Uterus (tissue), 4 donors: Measurements from ENCODE around the gene FOXN3. TPM values are rescaled to one million over a fixed set of nuclear protein-coding genes. Genes with fewer than 3 reads are reported as not detected.

ENCODE experiments used
- DNase-seq, 2 donors: peaks; one replicate each; pipeline ENCODE4 v3.0.0-alpha.2; 2019 to 2020
- H3K27ac ChIP-seq, 2 donors: fragments of 200-600 bp; sonication (generic); 1 replicate in 1 of 2; 2 replicates in 1 of 2; pipeline ENCODE4 v1.5.1; 2016 to 2018
- H3K27me3 ChIP-seq, 2 donors: fragments of 200-600 bp; sonication (generic); one replicate each; pipeline ENCODE4 v1.5.1; 2018 to 2019; ENCODE audit warnings: control low read depth in 1 of 2
- H3K36me3 ChIP-seq, 2 donors: fragments of 200-600 bp; sonication (generic); one replicate each; pipeline ENCODE4 v1.5.1; 2019; ENCODE audit warnings: control low read depth in 1 of 2
- H3K4me1 ChIP-seq, 2 donors: fragments of 200-600 bp; sonication (generic); one replicate each; pipeline ENCODE4 v1.5.1; 2018 to 2019; ENCODE audit warnings: control low read depth in 1 of 2
- H3K4me3 ChIP-seq, 2 donors: fragments of 200-600 bp; sonication (generic); 1 replicate in 1 of 2; 2 replicates in 1 of 2; pipeline ENCODE4 v1.5.1; 2018 to 2019; ENCODE audit warnings: mild to moderate bottlenecking in 1 of 2
- H3K9me3 ChIP-seq, 2 donors: fragments of 200-600 bp; sonication (generic); one replicate each; pipeline ENCODE4 v1.5.1; 2019; ENCODE audit warnings: control low read depth in 1 of 2
- POLR2A ChIP-seq, 2 donors: fragments of 450-650 bp; IDR thresholded peaks; one replicate each; pipeline ENCODE4 v1.6.1; 2016; ENCODE audit warnings: antibody characterized with exemption in 2 of 2, mild to moderate bottlenecking in 1 of 2, moderate library complexity in 1 of 2
- intact Hi-C: fragments of 100-400 bp; cut with DNase I; formaldehyde crosslinking; loops from one replicate; pipeline ENCODE4 v1.15.1; 2023; ENCODE audit warnings: low total_unique reads
- total RNA-seq, 4 donors: library from RNA; depleted of rRNA in 3 of 4; stranded (reverse); fragments of >200 nt in 3 of 4; gene quantifications; one replicate each; pipeline versions ENCODE4 v1.1.0 to v1.2.4, GENCODE V29; 2014 to 2023
- TF ChIP-seq, protein P1 (sequence below), 4 experiments: fragments of 200-600 bp in 2 of 4; fragments of 450-650 bp in 2 of 4; sonication (generic) in 2 of 4; IDR thresholded peaks; one replicate each; pipeline ENCODE4 v1.5.1; 2016 to 2019; ENCODE audit warnings: antibody characterized with exemption in 4 of 4, mild to moderate bottlenecking in 2 of 4, moderate library complexity in 1 of 4
- donor health status: DM: yes; HTN: yes; CAD: no.

FOXN3 gene
- total RNA-seq, 4 donors from 2014 or later = 37.7 to 103 (median 74.9) TPM

DNA sequence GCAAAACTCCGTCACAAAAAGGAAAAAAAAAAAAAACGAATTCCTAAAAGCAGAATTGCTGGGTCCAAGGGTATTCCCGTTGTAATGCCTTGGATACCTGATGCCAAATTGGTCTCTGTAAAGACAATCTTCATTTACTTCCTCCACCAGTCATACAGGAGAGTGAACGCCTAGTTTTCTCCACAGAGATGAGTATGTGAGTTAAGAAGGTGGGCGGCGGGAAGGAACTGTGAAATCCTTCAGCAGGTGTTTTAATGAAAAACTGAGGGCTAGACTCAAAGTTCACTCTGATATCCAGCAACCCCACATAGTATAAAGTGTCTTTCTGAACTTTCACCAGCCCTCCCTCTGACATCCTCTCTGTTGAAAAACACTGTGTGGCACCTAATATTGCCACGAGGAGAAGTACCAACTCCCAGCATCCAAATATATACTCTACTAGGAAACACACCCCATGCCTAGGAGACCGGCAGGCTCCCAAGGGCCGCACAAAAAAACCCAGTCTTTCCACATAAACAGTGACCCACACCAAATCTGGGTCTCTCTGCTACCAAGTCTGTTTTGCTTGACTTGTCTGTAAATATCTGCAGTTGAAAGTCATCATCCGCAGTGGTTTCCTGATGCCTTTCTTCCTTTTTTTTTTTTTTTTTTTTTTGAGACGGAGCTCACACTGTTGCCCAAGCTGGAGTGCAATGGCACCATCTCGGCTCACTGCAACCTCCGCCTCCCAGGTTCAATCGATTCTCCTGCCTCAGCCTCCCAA is 30.3 kb upstream of the FOXN3 start:
- no peaks in the 10 kb centered on the region for H3K27me3 ChIP-seq
- no peak for DNase-seq
- H3K9me3 ChIP-seq = no peaks in the 10 kb centered on the region
- intact Hi-C loops = no loop called here
- H3K4me1 ChIP-seq = no peaks in the 10 kb centered on the region
- no peak overlapping the region for H3K27ac ChIP-seq
- no peaks in the 10 kb centered on the region for H3K36me3 ChIP-seq
- H3K4me3 ChIP-seq = no peak overlapping the region
- no peak for TF ChIP-seq POLR2A (IDR thresholded peaks at IDR 0.05)
- TF ChIP-seq, protein P1, sequence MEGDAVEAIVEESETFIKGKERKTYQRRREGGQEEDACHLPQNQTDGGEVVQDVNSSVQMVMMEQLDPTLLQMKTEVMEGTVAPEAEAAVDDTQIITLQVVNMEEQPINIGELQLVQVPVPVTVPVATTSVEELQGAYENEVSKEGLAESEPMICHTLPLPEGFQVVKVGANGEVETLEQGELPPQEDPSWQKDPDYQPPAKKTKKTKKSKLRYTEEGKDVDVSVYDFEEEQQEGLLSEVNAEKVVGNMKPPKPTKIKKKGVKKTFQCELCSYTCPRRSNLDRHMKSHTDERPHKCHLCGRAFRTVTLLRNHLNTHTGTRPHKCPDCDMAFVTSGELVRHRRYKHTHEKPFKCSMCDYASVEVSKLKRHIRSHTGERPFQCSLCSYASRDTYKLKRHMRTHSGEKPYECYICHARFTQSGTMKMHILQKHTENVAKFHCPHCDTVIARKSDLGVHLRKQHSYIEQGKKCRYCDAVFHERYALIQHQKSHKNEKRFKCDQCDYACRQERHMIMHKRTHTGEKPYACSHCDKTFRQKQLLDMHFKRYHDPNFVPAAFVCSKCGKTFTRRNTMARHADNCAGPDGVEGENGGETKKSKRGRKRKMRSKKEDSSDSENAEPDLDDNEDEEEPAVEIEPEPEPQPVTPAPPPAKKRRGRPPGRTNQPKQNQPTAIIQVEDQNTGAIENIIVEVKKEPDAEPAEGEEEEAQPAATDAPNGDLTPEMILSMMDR (IDR thresholded peaks at IDR 0.05) = no peak

DNA sequence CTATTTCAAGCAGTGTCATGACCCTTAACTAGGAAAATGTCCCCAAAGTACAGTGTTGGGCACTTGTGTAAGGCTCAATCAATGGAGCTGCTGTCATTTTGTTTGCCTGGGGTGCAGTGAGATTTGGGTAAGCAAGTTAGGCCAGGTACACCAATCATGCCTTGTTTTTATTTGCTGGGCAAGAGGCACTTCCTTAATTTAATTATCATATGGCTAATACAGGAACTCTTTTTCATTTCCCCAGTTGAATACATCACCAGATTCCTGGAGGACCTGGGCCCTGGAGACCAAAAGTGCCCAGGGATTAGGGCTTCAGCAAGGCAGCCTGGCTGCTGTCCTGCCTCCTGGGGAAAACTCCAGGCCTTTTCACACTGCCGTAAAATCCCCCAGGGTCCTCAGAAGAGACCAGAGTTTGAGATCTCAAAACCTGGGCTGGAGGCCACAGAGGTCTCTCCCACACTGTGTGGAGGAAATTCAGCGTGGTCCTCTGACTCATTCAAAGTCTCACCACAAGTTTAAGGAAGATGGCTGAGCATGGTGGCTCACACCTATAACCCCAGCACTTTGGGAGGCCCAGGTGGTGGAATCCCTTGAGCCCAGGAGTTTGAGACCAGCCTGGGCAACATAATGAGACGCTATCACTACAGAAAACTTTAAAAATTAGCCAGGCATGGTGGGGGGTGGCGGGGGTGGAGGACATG is 28.4 kb upstream of the FOXN3 start:
- no peak for DNase-seq
- H3K9me3 ChIP-seq = no peaks in the 10 kb centered on the region
- H3K4me3 ChIP-seq = no peak overlapping the region
- TF ChIP-seq, protein P1 (IDR thresholded peaks at IDR 0.05) = no peak
- no peak for TF ChIP-seq POLR2A (IDR thresholded peaks at IDR 0.05)
- no peak overlapping the region for H3K27ac ChIP-seq
- intact Hi-C loops = no loop called here
- H3K4me1 ChIP-seq = no peaks in the 10 kb centered on the region
- no peaks in the 10 kb centered on the region for H3K36me3 ChIP-seq
- H3K27me3 ChIP-seq = no peaks in the 10 kb centered on the region

DNA sequence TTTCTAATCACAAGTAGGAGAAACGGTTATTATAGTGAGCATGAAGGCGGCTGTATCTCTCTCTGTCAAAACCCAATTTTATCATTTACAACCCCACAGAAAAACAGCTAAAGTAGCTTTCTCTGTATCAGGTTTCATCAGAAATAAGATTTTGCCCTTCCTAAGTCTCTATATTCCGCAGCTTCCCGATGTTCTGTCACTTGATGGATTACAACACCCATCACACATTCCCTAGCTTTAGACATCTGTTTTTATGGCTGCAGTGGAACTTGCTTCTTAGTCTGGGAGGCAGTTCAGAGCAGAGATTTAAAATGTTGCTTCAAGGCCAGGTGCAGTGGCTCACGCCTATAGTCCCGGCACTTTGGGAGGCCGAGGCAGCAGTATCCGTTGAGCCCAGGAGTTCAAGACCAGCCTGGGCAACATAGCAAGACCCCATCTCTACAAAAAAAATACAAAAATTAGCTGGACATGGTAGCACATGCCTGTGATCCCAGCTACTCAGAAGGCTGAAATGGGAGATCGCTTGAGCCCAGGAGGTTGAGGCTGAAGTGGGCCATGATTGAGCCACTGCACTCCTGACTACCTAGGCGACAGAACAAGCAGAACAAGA is 27.6 kb upstream of the FOXN3 start:
- TF ChIP-seq POLR2A (IDR thresholded peaks at IDR 0.05) = no peak
- TF ChIP-seq, protein P1 (IDR thresholded peaks at IDR 0.05) = no peak
- no peaks in the 10 kb centered on the region for H3K36me3 ChIP-seq
- H3K9me3 ChIP-seq = no peaks in the 10 kb centered on the region
- H3K4me3 ChIP-seq = no peak overlapping the region
- no peaks in the 10 kb centered on the region for H3K27me3 ChIP-seq
- intact Hi-C loops = no loop called here
- no peaks in the 10 kb centered on the region for H3K4me1 ChIP-seq
- no peak for DNase-seq
- no peak overlapping the region for H3K27ac ChIP-seq

DNA sequence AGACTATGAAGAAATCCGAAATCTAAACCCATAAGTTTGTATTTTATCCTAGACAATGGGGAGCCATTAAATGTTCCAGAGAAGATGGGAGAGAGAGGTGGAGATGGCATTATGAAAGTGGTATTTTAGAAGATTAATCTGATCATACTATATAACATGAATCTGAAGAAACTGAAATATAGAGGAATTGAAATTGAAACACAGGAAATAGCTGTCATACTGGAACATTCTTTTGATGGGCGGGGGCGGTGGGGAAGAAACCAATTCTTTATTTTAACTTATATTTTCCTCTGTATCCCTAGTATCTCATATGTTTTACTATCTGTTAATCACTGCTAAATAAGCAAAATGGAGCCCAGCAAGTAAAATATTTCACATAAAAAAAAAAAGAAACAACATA is 27.0 kb upstream of the FOXN3 start:
- H3K9me3 ChIP-seq = no peaks in the 10 kb centered on the region
- no peaks in the 10 kb centered on the region for H3K4me1 ChIP-seq
- H3K27ac ChIP-seq = no peak overlapping the region
- H3K27me3 ChIP-seq = no peaks in the 10 kb centered on the region
- intact Hi-C loops = no loop called here
- TF ChIP-seq, protein P1 (IDR thresholded peaks at IDR 0.05) = no peak
- TF ChIP-seq POLR2A (IDR thresholded peaks at IDR 0.05) = no peak
- H3K4me3 ChIP-seq = no peak overlapping the region
- no peak for DNase-seq
- no peaks in the 10 kb centered on the region for H3K36me3 ChIP-seq
